HK-2 (cell line): ENCODE results near the gene JOSD2.
A peak's percentile ranks its signal among the peaks of the same experiment; 100 is the strongest.

ENCODE experiments used
- DNase-seq: peaks from one replicate; pipeline ENCODE4 v3.0.0-alpha.2; 2018; ENCODE audit not compliant: unreplicated experiment

The JOSD2 gene

GRCh38 chr19:50494186-50495019 lies 16.6 kb downstream of the JOSD2 start:
- DNase-seq, result no peak

- DNase-seq, result no peak
Measured at GRCh38 chr19:50493171-50493570, 17.8 kb downstream of the JOSD2 start.

DNA sequence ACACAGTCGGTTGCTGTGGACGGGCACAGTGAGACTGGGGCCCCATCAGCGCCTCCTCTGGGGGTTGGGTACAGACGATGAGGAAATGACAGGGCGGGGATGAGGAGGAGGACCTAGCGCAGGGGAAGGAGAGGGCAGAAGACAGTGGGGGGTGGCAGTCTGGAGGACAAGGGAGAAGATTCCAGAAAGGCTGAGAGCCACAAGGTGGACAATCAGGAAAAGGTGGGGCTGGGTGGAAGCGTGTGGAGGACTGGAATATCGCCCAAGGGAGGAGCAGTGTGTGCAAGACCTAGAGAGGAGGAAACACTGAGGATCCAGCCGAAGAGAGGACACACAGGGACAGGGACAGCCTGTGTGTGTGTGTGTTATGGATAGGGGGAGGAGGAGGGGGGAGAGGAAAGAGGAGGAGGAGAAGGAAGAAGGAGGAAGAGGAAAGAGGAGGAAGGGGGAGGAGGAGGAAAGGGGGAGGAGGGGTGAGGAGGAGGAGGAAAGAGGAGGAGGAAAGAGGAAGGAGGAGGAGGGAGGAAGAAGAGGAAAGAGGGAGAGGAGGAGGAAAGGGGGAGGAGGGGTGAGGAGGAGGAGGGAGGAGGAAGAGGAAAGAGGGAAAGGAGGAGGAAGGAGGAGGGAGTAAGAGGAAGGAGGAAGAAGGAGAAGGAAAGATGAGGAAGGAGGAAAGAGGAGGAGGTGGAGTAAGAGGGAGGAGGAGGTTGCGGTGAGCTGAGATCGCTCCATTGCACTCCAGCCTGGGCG lies 18.5 kb downstream of the JOSD2 start:
- DNase-seq, result no peak

- DNase-seq, result no peak
Measured at GRCh38 chr19:50490991-50491472, 20.0 kb downstream of the JOSD2 start.

GRCh38 chr19:50490411-50490811 lies 20.6 kb downstream of the JOSD2 start:
- DNase-seq, result no peak

DNA sequence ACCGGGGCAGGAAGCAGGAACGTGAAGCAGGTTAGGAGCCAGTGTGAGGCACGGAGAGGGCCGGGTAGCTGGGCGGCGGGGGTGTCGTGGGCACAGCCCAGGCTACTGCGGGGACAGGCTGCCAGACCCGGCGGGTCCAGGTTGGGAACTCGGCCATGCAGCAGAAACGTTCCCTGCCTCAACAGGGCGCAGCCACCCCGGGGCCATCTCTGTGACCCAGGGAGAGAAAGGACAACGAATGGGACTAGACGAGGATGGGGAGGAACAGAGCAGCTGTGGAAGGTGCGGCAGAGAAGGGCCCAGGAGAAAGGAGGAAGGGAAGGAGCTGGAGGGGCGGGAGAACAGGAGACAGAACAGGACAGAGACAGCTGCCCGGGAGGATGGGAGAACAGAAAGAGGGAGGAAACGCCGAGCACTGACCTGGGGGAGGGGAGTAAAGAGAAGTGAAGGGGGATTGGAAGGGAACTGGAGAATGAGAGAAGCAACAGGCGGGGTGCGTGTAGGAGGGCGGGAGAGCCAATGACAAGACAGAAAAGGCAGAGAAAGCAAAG lies 21.5 kb downstream of the JOSD2 start:
- no peak for DNase-seq

DNA sequence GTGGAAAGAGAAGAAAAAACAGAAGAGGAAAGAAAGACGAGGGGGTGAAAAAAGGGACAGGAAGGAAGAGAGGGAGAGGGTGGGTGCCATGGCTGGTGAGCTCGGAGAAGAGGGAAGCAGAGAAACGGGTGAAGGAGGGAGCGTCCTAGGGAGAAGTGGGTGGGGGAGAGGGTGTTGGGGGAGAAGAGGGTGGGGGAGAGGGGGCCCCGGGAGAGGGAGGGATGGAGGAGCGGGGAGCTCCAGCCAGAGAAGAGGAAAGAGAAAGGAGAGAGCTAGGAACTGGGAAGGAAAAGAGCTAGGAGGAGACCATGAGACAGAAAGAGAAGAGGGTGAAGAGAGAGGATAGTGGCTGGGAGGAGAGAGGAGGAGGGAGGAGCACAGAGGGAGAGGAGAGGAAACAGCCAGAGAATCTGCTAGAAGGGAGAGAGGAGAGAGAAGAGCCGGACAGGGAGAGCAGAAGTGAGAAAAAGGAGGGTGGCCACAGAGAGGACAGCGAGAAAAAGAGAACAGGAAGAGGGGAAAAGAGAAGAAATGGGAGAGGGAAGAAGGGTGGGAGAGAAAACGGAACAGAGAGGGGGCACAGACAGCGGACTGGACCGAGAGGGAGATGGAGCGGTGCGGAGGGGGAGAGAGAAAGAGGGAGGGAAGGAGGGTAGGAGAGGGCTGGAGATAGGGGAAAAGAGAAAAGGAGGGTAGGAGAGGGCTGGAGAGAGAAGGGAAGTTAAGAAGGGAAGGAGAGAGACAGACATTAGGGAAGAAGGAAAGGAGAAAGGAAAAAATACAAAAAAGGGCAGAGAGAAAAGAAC lies 22.4 kb downstream of the JOSD2 start:
- no peak for DNase-seq

GRCh38 chr19:50486823-50487515 lies 24.0 kb downstream of the JOSD2 start:
- peak; percentile 21 for DNase-seq

- DNase-seq, result no peak
Measured at GRCh38 chr19:50485284-50485955, 25.6 kb downstream of the JOSD2 start.

DNA sequence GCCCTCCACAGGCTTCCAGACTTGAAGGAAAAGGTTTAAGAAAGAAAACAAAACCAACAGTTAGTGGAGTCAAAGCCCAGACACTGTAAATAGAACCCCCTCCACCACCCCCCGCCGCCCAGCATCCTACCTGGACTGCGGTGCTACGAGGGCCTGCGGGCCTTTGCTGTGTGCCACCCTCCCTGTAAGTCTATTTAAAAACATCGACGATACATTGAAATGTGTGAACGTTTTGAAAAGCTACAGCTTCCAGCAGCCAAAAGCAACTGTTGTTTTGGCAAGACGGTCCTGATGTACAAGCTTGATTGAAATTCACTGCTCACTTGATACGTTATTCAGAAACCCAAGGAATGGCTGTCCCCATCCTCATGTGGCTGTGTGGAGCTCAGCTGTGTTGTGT lies 28.1 kb downstream of the JOSD2 start:
- DNase-seq, result no peak

DNA sequence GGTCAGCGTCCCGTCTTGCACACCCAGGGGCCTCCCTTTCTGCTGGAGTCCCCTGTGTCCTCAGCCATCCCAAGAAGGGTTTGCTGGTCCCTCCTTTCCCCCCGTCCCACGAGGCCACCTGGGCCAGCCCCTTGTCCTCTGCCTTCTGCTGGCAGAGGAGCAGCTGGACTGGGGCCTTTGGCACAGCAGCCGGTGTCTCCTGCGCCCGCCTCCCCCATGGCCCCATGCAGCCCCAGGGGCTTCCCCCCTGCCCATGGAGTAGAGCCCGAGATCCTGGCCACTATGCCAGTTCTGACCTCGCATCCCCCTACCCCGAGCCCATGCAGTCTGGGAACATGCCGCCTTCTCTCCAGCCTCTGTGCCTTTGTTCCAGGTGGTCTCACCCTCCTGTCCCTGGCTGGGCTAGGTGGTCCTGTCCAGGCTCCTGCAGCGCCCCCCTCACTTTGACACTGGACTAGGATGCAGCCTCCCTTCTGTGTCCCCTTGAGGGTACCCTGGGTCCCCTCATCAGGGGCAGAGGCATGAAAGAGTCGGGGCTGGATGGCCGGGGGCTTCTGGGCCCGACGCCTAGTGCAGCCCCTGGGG lies 28.6 kb downstream of the JOSD2 start:
- DNase-seq, result no peak

DNA sequence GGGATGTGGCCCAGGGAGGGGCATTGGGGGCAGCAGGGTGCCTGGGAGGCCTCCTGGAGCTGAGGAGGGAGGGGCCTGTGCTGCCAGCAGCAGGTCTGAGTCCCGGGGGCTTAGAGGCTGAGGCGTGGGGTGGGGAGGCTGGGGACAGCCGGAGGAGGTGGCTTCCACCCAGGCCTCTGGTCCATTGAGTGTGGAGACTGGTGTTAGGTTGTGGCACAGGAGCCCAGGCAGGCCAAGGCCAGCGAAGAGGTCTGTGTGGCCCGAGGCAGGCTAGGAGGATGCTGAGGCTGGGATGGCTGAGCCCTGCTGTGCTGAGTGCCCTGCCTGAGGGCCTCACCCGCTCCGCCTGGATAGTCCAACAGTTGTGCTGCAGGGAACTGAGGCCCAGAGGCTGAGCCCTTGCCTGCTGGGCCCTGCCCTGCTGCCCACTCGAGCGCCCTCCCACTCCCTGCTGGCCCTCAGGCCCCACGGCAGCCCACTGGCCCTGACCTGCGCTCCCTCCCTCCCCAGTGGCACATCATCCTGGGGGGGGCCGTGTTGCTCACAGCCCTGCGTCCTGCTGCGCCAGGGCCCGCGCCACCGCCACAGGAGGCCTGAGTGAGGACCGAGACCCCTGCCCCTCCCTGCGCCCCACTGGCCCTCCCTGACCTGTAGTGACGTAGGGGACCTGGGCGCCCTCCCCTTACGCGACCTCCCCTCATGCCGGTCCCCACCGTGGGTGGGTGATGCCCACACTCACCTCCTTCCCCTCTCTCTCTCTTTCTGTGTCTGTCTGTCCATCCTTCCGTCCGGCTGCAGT lies 29.4 kb downstream of the JOSD2 start:
- DNase-seq, result no peak

GRCh38 chr19:50480281-50481111 lies 30.5 kb downstream of the JOSD2 start:
- DNase-seq, result no peak

- DNase-seq, result no peak
Measured at GRCh38 chr19:50479761-50480251, 31.2 kb downstream of the JOSD2 start.

DNA sequence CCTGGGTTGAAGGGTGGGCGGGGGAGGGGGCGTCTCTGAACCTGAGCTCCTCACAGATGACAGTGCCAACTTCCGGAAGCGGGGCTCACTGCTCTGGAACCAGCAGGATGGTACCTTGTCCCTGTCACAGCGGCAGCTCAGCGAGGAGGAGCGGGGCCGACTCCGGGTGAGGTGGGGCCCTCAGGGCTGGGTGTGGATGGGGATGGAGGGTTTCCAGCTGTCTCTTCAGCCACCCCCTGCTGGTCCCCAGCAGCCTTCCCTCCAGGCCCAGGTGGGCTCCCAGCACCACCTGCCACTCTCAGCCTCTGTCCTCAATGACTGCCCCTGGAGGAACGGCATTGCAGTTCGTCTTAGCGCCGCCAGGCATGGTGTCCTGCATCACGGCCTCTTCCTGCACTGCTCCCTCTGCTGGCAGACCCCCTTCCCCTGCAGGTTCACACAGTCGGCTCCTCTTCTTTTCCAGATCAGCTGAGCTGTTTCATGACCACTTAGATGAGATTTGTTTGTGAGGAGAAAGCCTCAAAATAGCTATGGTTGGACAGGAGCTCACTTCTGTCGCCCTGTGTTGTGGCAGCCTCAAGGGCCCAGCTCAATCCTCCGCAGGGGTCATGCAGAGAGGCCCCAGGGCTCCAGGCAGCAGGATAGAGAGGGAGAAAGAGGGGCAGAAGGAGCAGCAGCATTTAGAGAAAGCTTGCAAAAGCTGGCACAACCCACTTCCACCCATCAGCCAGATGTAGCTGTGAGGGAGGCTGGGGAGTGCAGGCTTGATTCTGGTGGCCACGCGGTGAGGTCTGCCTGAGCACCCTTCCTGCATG lies 31.9 kb downstream of the JOSD2 start:
- DNase-seq, result no peak

DNA sequence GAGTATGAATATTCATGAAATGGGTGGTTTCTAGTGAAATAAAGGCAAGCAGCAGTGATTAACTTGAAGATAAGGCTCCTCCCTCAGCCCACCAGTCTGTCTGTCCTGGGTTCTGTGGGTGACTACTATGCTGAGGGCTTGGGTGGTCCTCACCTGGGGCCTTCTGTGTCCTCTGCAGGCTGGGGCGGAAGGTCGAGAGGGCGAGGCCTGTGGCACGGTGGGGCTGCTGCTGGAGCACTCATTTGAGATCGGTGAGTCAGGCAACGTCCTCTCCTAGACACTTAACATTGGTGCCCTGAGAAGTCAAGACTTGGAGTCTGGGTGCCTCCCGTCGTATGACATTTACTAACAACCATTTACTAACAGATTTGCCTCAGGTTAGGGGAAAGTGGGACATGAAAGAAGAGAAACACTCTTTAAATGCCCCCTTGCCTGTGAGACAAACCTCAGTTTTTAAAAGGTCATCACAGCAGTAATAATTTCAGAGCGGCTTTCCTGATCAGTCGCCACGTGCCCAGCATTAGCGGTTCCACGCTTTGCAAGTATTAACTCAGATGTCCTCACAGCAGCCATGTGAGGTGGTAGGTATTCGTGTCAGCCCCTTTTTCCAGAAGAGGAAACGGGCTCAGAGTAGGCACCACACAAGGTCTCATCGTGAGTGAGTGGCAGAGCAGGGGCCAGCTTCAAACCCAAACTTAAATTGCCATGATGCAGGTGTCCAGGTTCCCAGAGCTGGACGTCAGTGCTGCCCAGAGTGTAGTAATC lies 33.1 kb downstream of the JOSD2 start:
- no peak for DNase-seq

- no peak for DNase-seq
Measured at GRCh38 chr19:50476907-50477238, 34.1 kb downstream of the JOSD2 start.
